HK-2 (cell line): ENCODE data around the gene RPL36AL.
"Not testable (repeated sequence)": the region's sequence is repeated elsewhere in the genome, so short reads cannot be mapped to it uniquely, and the experiment has no call there.

ENCODE experiments used
- DNase-seq: peaks from one replicate; pipeline ENCODE4 v3.0.0-alpha.2; 2018; ENCODE audit not compliant: unreplicated experiment

RPL36AL gene

GRCh38 chr14:49619273-49619672 lies 1.2 kb downstream of the RPL36AL start:
- DNase-seq, result not testable (repeated sequence)

GRCh38 chr14:49617852-49618519 lies 2.4 kb downstream of the RPL36AL start:
- DNase-seq, result no peak

- no peak for DNase-seq
Measured at GRCh38 chr14:49615776-49616175, 4.7 kb downstream of the RPL36AL start.

- DNase-seq, result no peak
Measured at GRCh38 chr14:49614196-49614595, 6.2 kb downstream of the RPL36AL start.

GRCh38 chr14:49612671-49613070 lies 7.8 kb downstream of the RPL36AL start:
- DNase-seq, result no peak

- DNase-seq, result no peak
Measured at GRCh38 chr14:49612251-49612650, 8.2 kb downstream of the RPL36AL start.

GRCh38 chr14:49607583-49607982 lies 12.8 kb downstream of the RPL36AL start:
- no peak for DNase-seq

GRCh38 chr14:49598485-49599300 lies 21.7 kb downstream of the RPL36AL start, which contains the start of gene LRR1:
LRR1 (plus strand) TSS chr14:49598940; CDS start chr14:49599021, 81 bp downstream.
- peak; percentile 90 for DNase-seq

- no peak for DNase-seq
Measured at GRCh38 chr14:49598189-49598484, 22.3 kb downstream of the RPL36AL start.

GRCh38 chr14:49594347-49595091 lies 25.9 kb downstream of the RPL36AL start:
- no peak for DNase-seq

- DNase-seq, result no peak
Measured at GRCh38 chr14:49593016-49593415, 27.4 kb downstream of the RPL36AL start.

- no peak for DNase-seq
Measured at GRCh38 chr14:49589387-49589786, 31.0 kb downstream of the RPL36AL start.

GRCh38 chr14:49586673-49587460 lies 33.6 kb downstream of the RPL36AL start:
- DNase-seq, result peak; percentile 33

- DNase-seq, result peak; percentile 99
Measured at GRCh38 chr14:49585803-49586672, 34.4 kb downstream of the RPL36AL start, which contains the start of gene RPS29. RPS29 (minus strand) TSS chr14:49586380; CDS start chr14:49586346, 34 bp downstream.

GRCh38 chr14:49584981-49585640 lies 35.3 kb downstream of the RPL36AL start:
- DNase-seq, result not testable (repeated sequence)

GRCh38 chr14:49584058-49584457 lies 36.4 kb downstream of the RPL36AL start:
- DNase-seq, result no peak

- DNase-seq, result no peak
Measured at GRCh38 chr14:49583629-49584028, 36.8 kb downstream of the RPL36AL start.

- DNase-seq, result no peak
Measured at GRCh38 chr14:49582113-49582977, 38.1 kb downstream of the RPL36AL start.
